HEK293 (cell line): ENCODE results near the gene BAX.

Experiments used
- CTCF ChIA-PET: fragments of 350-600 bp; formaldehyde crosslinking; extraction: SDS; loops from one replicate; lab custom pipeline; 2021; ENCODE audit warnings: antibody characterized with exemption; lab: Yijun Ruan, JAX
- POLR2A ChIA-PET: fragments of 300-600 bp; formaldehyde crosslinking; extraction: SDS; loops from one replicate; lab custom pipeline; 2020; ENCODE audit warnings: antibody characterized with exemption, inconsistent platforms; lab: Yijun Ruan, JAX
- H3K27ac ChIP-seq: fragments of 200-500 bp; sonication (Bioruptor generic); 2 replicates; pipeline ENCODE4 v1.5.1; 2014; ENCODE audit warnings: low read depth, low read length, control low read depth, inconsistent platforms; ENCODE audit errors: extremely low read depth
- H3K36me3 ChIP-seq, 2 experiments: fragments of 200-500 bp in 1 of 2; sonication (Bioruptor generic) in 1 of 2; 1 replicate in 1 of 2; 2 replicates in 1 of 2; pipeline ENCODE4 v1.5.1; 2014 to 2017; ENCODE audit warnings: inconsistent platforms in 2 of 2, low read length in 2 of 2; ENCODE audit not compliant: control insufficient read depth in 2 of 2, insufficient read depth in 1 of 2
- H3K4me1 ChIP-seq: fragments of 200-500 bp; sonication (Bioruptor generic); 2 replicates; pipeline ENCODE4 v1.5.1; 2014; ENCODE audit warnings: mild to moderate bottlenecking, low read length, inconsistent platforms; ENCODE audit not compliant: control insufficient read depth, insufficient read depth
- H3K4me3 ChIP-seq: 2 replicates; pipeline ENCODE4 v1.5.1; 2011; ENCODE audit warnings: low read depth, mild to moderate bottlenecking, control low read depth, low read length, moderate library complexity
- H3K9me3 ChIP-seq: fragments of 200-500 bp; sonication (Bioruptor generic); 2 replicates; pipeline ENCODE4 v1.5.1; 2014; ENCODE audit warnings: low read depth, low read length, inconsistent platforms; ENCODE audit not compliant: control insufficient read depth, insufficient read depth
- EGR2 ChIP-seq: fragments of 450-650 bp; formaldehyde crosslinking; IDR thresholded peaks from 2 replicates; pipeline ENCODE4 v1.5.1; 2016; ENCODE audit warnings: low read depth, missing biosample characterization, missing genetic modification characterization
- HOXD13 ChIP-seq: sonication (generic); formaldehyde crosslinking; IDR thresholded peaks from 2 replicates; pipeline ENCODE4 v1.8.0; 2022; ENCODE audit warnings: missing genetic modification reagents, borderline replicate concordance
- KLF10 ChIP-seq: fragments of 450-650 bp; IDR thresholded peaks from 2 replicates; pipeline ENCODE4 v1.5.1; 2018; ENCODE audit warnings: missing biosample characterization, mild to moderate bottlenecking, missing genetic modification characterization
- KLF9 ChIP-seq: fragments of 450-650 bp; formaldehyde crosslinking; IDR thresholded peaks from 2 replicates; pipeline ENCODE4 v1.5.1; 2016; ENCODE audit warnings: missing biosample characterization, missing genetic modification characterization, low read depth
- MEIS1 ChIP-seq: sonication (generic); formaldehyde crosslinking; IDR thresholded peaks from 2 replicates; pipeline ENCODE4 v1.8.1; 2022; ENCODE audit warnings: missing genetic modification reagents, mild to moderate bottlenecking, borderline replicate concordance
- RBAK ChIP-seq: fragments of 450-650 bp; formaldehyde crosslinking; IDR thresholded peaks from 2 replicates; pipeline ENCODE4 v1.5.1; 2016; ENCODE audit warnings: missing biosample characterization, missing genetic modification characterization
- REST ChIP-seq: fragments of 450-650 bp; formaldehyde crosslinking; IDR thresholded peaks from 2 replicates; pipeline ENCODE4 v1.5.1; 2016; ENCODE audit warnings: missing biosample characterization, missing genetic modification characterization
- SETDB1 ChIP-seq: IDR thresholded peaks from one replicate; pipeline ENCODE4 v1.6.1; 2017; ENCODE audit warnings: mild to moderate bottlenecking, low read length, moderate library complexity, mixed read lengths; ENCODE audit not compliant: insufficient read length
- SP2 ChIP-seq: fragments of 450-650 bp; formaldehyde crosslinking; IDR thresholded peaks from 2 replicates; pipeline ENCODE4 v1.5.1; 2016; ENCODE audit warnings: missing biosample characterization, missing genetic modification characterization
- SP3 ChIP-seq: fragments of 450-650 bp; formaldehyde crosslinking; IDR thresholded peaks from 2 replicates; pipeline ENCODE4 v1.5.1; 2016; ENCODE audit warnings: missing biosample characterization, missing genetic modification characterization
- TCF7L2 ChIP-seq: IDR thresholded peaks from 2 replicates; pipeline ENCODE4 v1.6.1; 2011; ENCODE audit warnings: low read depth, mild to moderate bottlenecking, inconsistent platforms, low read length, moderate library complexity, borderline replicate concordance
- TRIM28 ChIP-seq: IDR thresholded peaks from 2 replicates; pipeline ENCODE4 v1.6.1; 2011; ENCODE audit warnings: low read length, control low read depth, borderline replicate concordance
- ZBTB17 ChIP-seq: fragments of 450-650 bp; formaldehyde crosslinking; IDR thresholded peaks from 2 replicates; pipeline ENCODE4 v1.5.1; 2016; ENCODE audit warnings: missing biosample characterization, missing genetic modification characterization
- ZBTB44 ChIP-seq: fragments of 450-650 bp; IDR thresholded peaks from 2 replicates; pipeline ENCODE4 v1.5.1; 2018; ENCODE audit warnings: missing biosample characterization, mild to moderate bottlenecking, missing genetic modification characterization
- ZBTB48 ChIP-seq: fragments of 450-650 bp; formaldehyde crosslinking; IDR thresholded peaks from 2 replicates; pipeline ENCODE4 v1.5.1; 2016; ENCODE audit warnings: missing biosample characterization, missing genetic modification characterization
- ZBTB8A ChIP-seq: fragments of 450-650 bp; formaldehyde crosslinking; IDR thresholded peaks from 2 replicates; pipeline ENCODE4 v1.5.1; 2016; ENCODE audit warnings: missing biosample characterization, missing genetic modification characterization
- ZEB2 ChIP-seq: fragments of 450-650 bp; formaldehyde crosslinking; IDR thresholded peaks from 2 replicates; pipeline ENCODE4 v1.5.1; 2016; ENCODE audit warnings: missing biosample characterization, missing genetic modification characterization
- ZNF112 ChIP-seq: fragments of 450-650 bp; formaldehyde crosslinking; IDR thresholded peaks from 2 replicates; pipeline ENCODE4 v1.5.0; 2017; ENCODE audit warnings: missing biosample characterization, missing genetic modification characterization
- ZNF121 ChIP-seq: fragments of 450-650 bp; formaldehyde crosslinking; IDR thresholded peaks from 2 replicates; pipeline ENCODE4 v1.5.1; 2016; ENCODE audit warnings: missing biosample characterization, missing genetic modification characterization
- ZNF211 ChIP-seq: fragments of 450-650 bp; formaldehyde crosslinking; IDR thresholded peaks from 2 replicates; pipeline ENCODE4 v1.5.1; 2016; ENCODE audit warnings: low read depth, missing biosample characterization, missing genetic modification characterization
- ZNF366 ChIP-seq: fragments of 450-650 bp; formaldehyde crosslinking; conservative IDR thresholded peaks from 2 replicates; pipeline ENCODE4 v1.5.1; 2016; ENCODE audit warnings: missing biosample characterization, missing genetic modification characterization
- ZNF37A ChIP-seq: fragments of 450-650 bp; IDR thresholded peaks from 2 replicates; pipeline ENCODE4 v1.5.1; 2018; ENCODE audit warnings: missing biosample characterization, missing genetic modification characterization
- ZNF416 ChIP-seq: fragments of 450-650 bp; formaldehyde crosslinking; IDR thresholded peaks from 2 replicates; pipeline ENCODE4 v1.5.1; 2016; ENCODE audit warnings: missing biosample characterization, missing genetic modification characterization
- ZNF544 ChIP-seq: fragments of 450-650 bp; formaldehyde crosslinking; IDR thresholded peaks from 2 replicates; pipeline ENCODE4 v1.5.0; 2017; ENCODE audit warnings: missing biosample characterization, missing genetic modification characterization
- ZNF580 ChIP-seq: fragments of 450-650 bp; formaldehyde crosslinking; IDR thresholded peaks from 2 replicates; pipeline ENCODE4 v1.5.1; 2016; ENCODE audit warnings: missing biosample characterization, missing genetic modification characterization
- ZNF596 ChIP-seq: fragments of 450-650 bp; IDR thresholded peaks from 2 replicates; pipeline ENCODE4 v1.5.0; 2018; ENCODE audit warnings: missing biosample characterization, mild to moderate bottlenecking, missing genetic modification characterization, moderate library complexity
- ZNF785 ChIP-seq: fragments of 450-650 bp; formaldehyde crosslinking; IDR thresholded peaks from 2 replicates; pipeline ENCODE4 v1.5.1; 2016; ENCODE audit warnings: missing biosample characterization, missing genetic modification characterization
- ZNF830 ChIP-seq: fragments of 450-650 bp; IDR thresholded peaks from 2 replicates; pipeline ENCODE4 v1.5.0; 2018; ENCODE audit warnings: missing biosample characterization, missing genetic modification characterization, low read depth, mild to moderate bottlenecking, moderate library complexity
- ZSCAN16 ChIP-seq: fragments of 450-650 bp; formaldehyde crosslinking; IDR thresholded peaks from 2 replicates; pipeline ENCODE4 v1.5.1; 2016; ENCODE audit warnings: missing biosample characterization, missing genetic modification characterization
- TF ChIP-seq, protein P1 (sequence below): fragments of 450-650 bp; formaldehyde crosslinking; IDR thresholded peaks from 2 replicates; pipeline ENCODE4 v1.5.1; 2016; ENCODE audit warnings: missing biosample characterization, missing genetic modification characterization
- TF ChIP-seq, protein P2 (sequence below): fragments of 450-650 bp; formaldehyde crosslinking; IDR thresholded peaks from 2 replicates; pipeline ENCODE4 v1.5.1; 2016; ENCODE audit warnings: missing biosample characterization, missing genetic modification characterization

Gene BAX

GRCh38 chr19:48933382-48933932, 21.2 kb upstream of the BAX start, which contains the start of gene DHDH:
Gene DHDH, plus strand, starts transcription at chr19:48933699. Its CDS starts 23 bp downstream, at chr19:48933722.
- ChIA-PET CTCF (interaction anchor here (0.6 to 2.0 kb wide), 8 partner anchors 9 to 145 kb away, joined by 3 to 14 read pairs (median 6); partner anchors contain the start of gene BAX), POLR2A (interaction anchor here (0.6 to 2.0 kb wide), 16 partner anchors 7 to 213 kb away, joined by 3 to 18 read pairs (median 4); partner anchors contain the start of genes BAX, GYS1, NUCB1 and PPP1R15A)
- H3K36me3 ChIP-seq, result no peaks in the 10 kb centered on the region
- peak within 1 kb of the TSS; percentile 35 for H3K4me3 ChIP-seq
- peaks cover 3% of the 10 kb centered on the region; the same call in 1 of the 2 replicates for H3K4me1 ChIP-seq
- no peak within 1 kb of the TSS for H3K27ac ChIP-seq
- H3K9me3 ChIP-seq, result no peaks in the 10 kb centered on the region
- TF ChIP-seq ZNF366 (tag by site-specific recombination) (0 out of 2 replicates have a peak, but pooled peaks have one; percentile 30), ZNF37A (no peak), SP3 (tag by site-specific recombination) (peak; percentile 97), ZSCAN16 (tag by site-specific recombination) (no peak), REST (tag by site-specific recombination) (no peak), ZBTB48 (tag by site-specific recombination) (peak; percentile 67; the same call in 1 of the 2 replicates), KLF10 (tag by site-specific recombination) (peak; percentile 50; the same call in 1 of the 2 replicates), SP2 (peak; percentile 96), ZNF112 (tag by site-specific recombination) (no peak), TRIM28 (0 out of 2 replicates have a peak, but pooled peaks have one; percentile 18), ZBTB17 (tag by site-specific recombination) (peak; percentile 84), ZBTB44 (no peak), SETDB1 (no peak), TCF7L2 (no peak), ZNF544 (tag by site-specific recombination) (no peak), RBAK (tag by site-specific recombination) (no peak), KLF9 (tag by site-specific recombination) (peak; percentile 90), ZNF211 (no peak), ZNF596 (tag by site-specific recombination) (no peak), ZEB2 (peak; percentile 73), MEIS1 (CRISPR knock-in tag) (no peak), ZNF121 (tag by site-specific recombination) (no peak), ZNF830 (tag by site-specific recombination) (no peak), EGR2 (peak; percentile 82), HOXD13 (no peak), ZBTB8A (tag by site-specific recombination) (no peak), ZNF580 (tag by site-specific recombination) (no peak), ZNF416 (tag by site-specific recombination) (no peak), ZNF785 (tag by site-specific recombination) (no peak)
- TF ChIP-seq, protein P1, sequence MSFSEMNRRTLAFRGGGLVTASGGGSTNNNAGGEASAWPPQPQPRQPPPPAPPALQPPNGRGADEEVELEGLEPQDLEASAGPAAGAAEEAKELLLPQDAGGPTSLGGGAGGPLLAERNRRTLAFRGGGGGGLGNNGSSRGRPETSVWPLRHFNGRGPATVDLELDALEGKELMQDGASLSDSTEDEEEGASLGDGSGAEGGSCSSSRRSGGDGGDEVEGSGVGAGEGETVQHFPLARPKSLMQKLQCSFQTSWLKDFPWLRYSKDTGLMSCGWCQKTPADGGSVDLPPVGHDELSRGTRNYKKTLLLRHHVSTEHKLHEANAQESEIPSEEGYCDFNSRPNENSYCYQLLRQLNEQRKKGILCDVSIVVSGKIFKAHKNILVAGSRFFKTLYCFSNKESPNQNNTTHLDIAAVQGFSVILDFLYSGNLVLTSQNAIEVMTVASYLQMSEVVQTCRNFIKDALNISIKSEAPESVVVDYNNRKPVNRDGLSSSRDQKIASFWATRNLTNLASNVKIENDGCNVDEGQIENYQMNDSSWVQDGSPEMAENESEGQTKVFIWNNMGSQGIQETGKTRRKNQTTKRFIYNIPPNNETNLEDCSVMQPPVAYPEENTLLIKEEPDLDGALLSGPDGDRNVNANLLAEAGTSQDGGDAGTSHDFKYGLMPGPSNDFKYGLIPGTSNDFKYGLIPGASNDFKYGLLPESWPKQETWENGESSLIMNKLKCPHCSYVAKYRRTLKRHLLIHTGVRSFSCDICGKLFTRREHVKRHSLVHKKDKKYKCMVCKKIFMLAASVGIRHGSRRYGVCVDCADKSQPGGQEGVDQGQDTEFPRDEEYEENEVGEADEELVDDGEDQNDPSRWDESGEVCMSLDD (tag by site-specific recombination), result no peak
- TF ChIP-seq, protein P2, sequence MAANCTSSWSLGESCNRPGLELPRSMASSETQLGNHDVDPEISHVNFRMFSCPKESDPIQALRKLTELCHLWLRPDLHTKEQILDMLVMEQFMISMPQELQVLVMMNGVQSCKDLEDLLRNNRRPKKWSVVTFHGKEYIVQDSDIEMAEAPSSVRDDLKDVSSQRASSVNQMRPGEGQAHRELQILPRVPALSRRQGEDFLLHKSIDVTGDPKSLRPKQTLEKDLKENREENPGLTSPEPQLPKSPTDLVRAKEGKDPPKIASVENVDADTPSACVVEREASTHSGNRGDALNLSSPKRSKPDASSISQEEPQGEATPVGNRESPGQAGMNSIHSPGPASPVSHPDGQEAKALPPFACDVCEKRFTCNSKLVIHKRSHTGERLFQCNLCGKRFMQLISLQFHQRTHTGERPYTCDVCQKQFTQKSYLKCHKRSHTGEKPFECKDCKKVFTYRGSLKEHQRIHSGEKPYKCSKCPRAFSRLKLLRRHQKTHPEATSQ (tag by site-specific recombination), result no peak
